Prostate gland (tissue), 2 donors: ENCODE measurements around the gene KRABD2.

Experiments
- DNase-seq: peaks from one replicate; pipeline ENCODE4 v3.0.0-alpha.2; 2019; ENCODE audit warnings: low spot score
- H3K27ac ChIP-seq, 2 donors: fragments of 200-600 bp; sonication (generic); 2 replicates each; pipeline ENCODE4 v1.5.1; 2017 to 2019
- H3K27me3 ChIP-seq: fragments of 200-600 bp; sonication (generic); replicated peaks from 2 replicates; pipeline ENCODE4 v1.5.1; 2019; ENCODE audit not compliant: insufficient read depth
- H3K36me3 ChIP-seq, 2 donors: fragments of 200-600 bp; sonication (generic); 1 replicate in 1 of 2; 2 replicates in 1 of 2; pipeline versions ENCODE4 v1.5.1 to v1.8.1; 2017 to 2019
- H3K4me1 ChIP-seq: fragments of 200-600 bp; sonication (generic); replicated peaks from 2 replicates; pipeline ENCODE4 v1.5.1; 2019
- H3K4me3 ChIP-seq, 2 donors: fragments of 200-600 bp; sonication (generic); 2 replicates each; pipeline ENCODE4 v1.5.1; 2017 to 2019
- H3K9me3 ChIP-seq: fragments of 200-600 bp; sonication (generic); 2 replicates; pipeline ENCODE4 v1.5.1; 2017
- CTCF ChIP-seq, 4 experiments: fragments of 200-600 bp in 2 of 4; fragments of 450-650 bp in 2 of 4; sonication (generic) in 2 of 4; IDR thresholded peaks; 1 replicate in 3 of 4; 2 replicates in 1 of 4; pipeline ENCODE4 v1.5.1; 2016 to 2019; ENCODE audit warnings: antibody characterized with exemption in 4 of 4, mild to moderate bottlenecking in 2 of 4, moderate library complexity in 2 of 4
- POLR2A ChIP-seq: fragments of 450-650 bp; IDR thresholded peaks from one replicate; pipeline ENCODE4 v1.6.1; 2016; ENCODE audit warnings: antibody characterized with exemption, mild to moderate bottlenecking
- POLR2AphosphoS5 ChIP-seq: sonication (generic); formaldehyde crosslinking; IDR thresholded peaks from one replicate; pipeline ENCODE4 v1.6.1; 2017; ENCODE audit warnings: antibody characterized with exemption
- WGBS: methylation state at CpG from one replicate; pipeline ENCODE4 v1.1.5; 2018; 5-methylcytosine and 5-hydroxymethylcytosine counted together
- intact Hi-C: fragments of 100-400 bp; cut with DNase I; formaldehyde crosslinking; loops from one replicate; pipeline ENCODE4 v1.14.2; 2022

The KRABD2 gene

GRCh38 chr17:8369944-8370343, 6.6 kb downstream of the KRABD2 start:
- Histone ChIP-seq H3K36me3 (no peaks in the 10 kb centered on the region), H3K27me3 (no peaks in the 10 kb centered on the region), H3K27ac (no peak overlapping the region), H3K4me3 (no peak overlapping the region), H3K4me1 (no peaks in the 10 kb centered on the region), H3K9me3 (no peaks in the 10 kb centered on the region)
- 92% methylated on average over 8 of the region's 8 CpGs for WGBS
- TF ChIP-seq CTCF (IDR thresholded peaks at IDR 0.05): no peak
- intact Hi-C loops: no loop called here
- DNase-seq: no peak

- intact Hi-C loops: no loop called here
- Histone ChIP-seq H3K4me3 (no peak overlapping the region), H3K27me3 (no peaks in the 10 kb centered on the region), H3K9me3 (no peaks in the 10 kb centered on the region), H3K27ac (no peak overlapping the region), H3K36me3 (no peaks in the 10 kb centered on the region), H3K4me1 (no peaks in the 10 kb centered on the region)
- DNase-seq: no peak
- TF ChIP-seq POLR2A (no peak), POLR2AphosphoS5 (no peak), CTCF (IDR thresholded peaks at IDR 0.05) (no peak)
- WGBS: 86% methylated on average over 3 of the region's 3 CpGs
Measured at GRCh38 chr17:8368193-8368592, 8.3 kb downstream of the KRABD2 start.

GRCh38 chr17:8366231-8366630, 10.3 kb downstream of the KRABD2 start:
- no peak overlapping the region for H3K4me3 ChIP-seq
- intact Hi-C loops: no loop called here
- H3K9me3 ChIP-seq: no peaks in the 10 kb centered on the region
- H3K4me1 ChIP-seq: no peaks in the 10 kb centered on the region
- WGBS: 90% methylated on average over 2 of the region's 2 CpGs
- no peak for DNase-seq
- H3K27ac ChIP-seq: no peak overlapping the region
- H3K36me3 ChIP-seq: no peaks in the 10 kb centered on the region
- no peaks in the 10 kb centered on the region for H3K27me3 ChIP-seq
- no peak for TF ChIP-seq CTCF (IDR thresholded peaks at IDR 0.05)
- no peak for TF ChIP-seq POLR2A

GRCh38 chr17:8365143-8365542, 11.4 kb downstream of the KRABD2 start:
- no peaks in the 10 kb centered on the region for H3K27me3 ChIP-seq
- TF ChIP-seq POLR2AphosphoS5 (no peak), CTCF (IDR thresholded peaks at IDR 0.05) (no peak), POLR2A (no peak)
- no peaks in the 10 kb centered on the region for H3K36me3 ChIP-seq
- no peak overlapping the region for H3K4me3 ChIP-seq
- no peak overlapping the region for H3K27ac ChIP-seq
- intact Hi-C loops: no loop called here
- no peaks in the 10 kb centered on the region for H3K4me1 ChIP-seq
- DNase-seq: no peak
- no peaks in the 10 kb centered on the region for H3K9me3 ChIP-seq
- WGBS: 89% methylated on average over 1 of the region's 1 CpG

- Histone ChIP-seq H3K36me3 (no peaks in the 10 kb centered on the region), H3K4me1 (no peaks in the 10 kb centered on the region), H3K27ac (no peak overlapping the region), H3K27me3 (no peaks in the 10 kb centered on the region), H3K4me3 (no peak overlapping the region), H3K9me3 (no peaks in the 10 kb centered on the region)
- TF ChIP-seq POLR2AphosphoS5: no peak
- TF ChIP-seq CTCF (IDR thresholded peaks at IDR 0.05): no peak
- TF ChIP-seq POLR2A: no peak
- DNase-seq: no peak
- WGBS: 95% methylated on average over 4 of the region's 4 CpGs
- intact Hi-C loops: no loop called here
Measured at GRCh38 chr17:8362651-8363332, 13.7 kb downstream of the KRABD2 start.
